ENCODE data around the gene SLC35D2. TPM values are rescaled to one million over a fixed set of nuclear protein-coding genes. Genes with fewer than 3 reads are reported as not detected.
"Not testable (repeated sequence)": the region's sequence is repeated elsewhere in the genome, so short reads cannot be mapped to it uniquely, and the experiment has no call there.

SLC35D2 gene
- total and polyA plus RNA-seq, 8 donors, result 13.9 to 27.5 (median 21.2) TPM

DNA sequence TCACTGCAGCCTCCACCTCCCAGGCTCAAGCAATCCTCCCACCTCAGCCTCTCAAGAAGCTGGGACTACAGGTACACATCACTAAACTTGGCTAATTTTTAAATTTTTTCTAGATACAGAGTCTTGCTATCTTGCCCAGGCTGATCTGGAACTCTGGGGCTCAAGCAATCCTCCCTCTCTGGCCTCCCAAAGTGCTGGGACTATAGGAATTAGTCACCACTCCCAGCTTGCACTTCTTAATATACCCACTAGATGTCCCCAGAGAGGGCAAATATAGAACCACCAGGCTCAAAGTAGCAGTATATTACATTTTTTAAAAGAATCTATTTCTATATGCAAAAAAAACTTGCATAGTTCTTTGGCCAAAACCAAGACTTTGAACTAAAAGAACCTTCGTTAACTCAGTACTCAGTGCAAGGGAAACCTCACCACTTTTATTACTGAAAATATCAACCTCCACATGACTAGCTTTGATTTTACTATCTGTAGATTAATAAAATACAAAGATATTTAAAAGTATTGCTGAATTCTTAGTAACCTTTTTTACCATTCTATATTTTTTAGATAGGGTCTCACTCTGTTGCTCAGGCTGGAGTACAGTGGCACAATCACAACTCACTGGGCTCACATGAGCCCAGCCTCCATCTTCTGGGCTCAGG is 55.7 kb downstream of the SLC35D2 start:
- DNase-seq, result peak in 3 of 6 donors; percentile 14 to 53 (median 21)
- peak; percentile 61 for FAIRE-seq
- Histone ChIP-seq H3K36me3 (no peaks in the 10 kb centered on the region), H3K27ac (no peak overlapping the region), H3K27me3 (no peaks in the 10 kb centered on the region), H3K4me1 (no peaks in the 10 kb centered on the region), H3K9me3 (no peaks in the 10 kb centered on the region), H3K4me3 (no peak overlapping the region)
- WGBS, 2 donors, result 33 to 39% methylated on average over 1 of the region's 1 CpG
- intact Hi-C loops (cut with DNase I), result no loop called here
- ATAC-seq, result peak; percentile 79 to 97 (median 94)
- TF ChIP-seq, protein P1, sequence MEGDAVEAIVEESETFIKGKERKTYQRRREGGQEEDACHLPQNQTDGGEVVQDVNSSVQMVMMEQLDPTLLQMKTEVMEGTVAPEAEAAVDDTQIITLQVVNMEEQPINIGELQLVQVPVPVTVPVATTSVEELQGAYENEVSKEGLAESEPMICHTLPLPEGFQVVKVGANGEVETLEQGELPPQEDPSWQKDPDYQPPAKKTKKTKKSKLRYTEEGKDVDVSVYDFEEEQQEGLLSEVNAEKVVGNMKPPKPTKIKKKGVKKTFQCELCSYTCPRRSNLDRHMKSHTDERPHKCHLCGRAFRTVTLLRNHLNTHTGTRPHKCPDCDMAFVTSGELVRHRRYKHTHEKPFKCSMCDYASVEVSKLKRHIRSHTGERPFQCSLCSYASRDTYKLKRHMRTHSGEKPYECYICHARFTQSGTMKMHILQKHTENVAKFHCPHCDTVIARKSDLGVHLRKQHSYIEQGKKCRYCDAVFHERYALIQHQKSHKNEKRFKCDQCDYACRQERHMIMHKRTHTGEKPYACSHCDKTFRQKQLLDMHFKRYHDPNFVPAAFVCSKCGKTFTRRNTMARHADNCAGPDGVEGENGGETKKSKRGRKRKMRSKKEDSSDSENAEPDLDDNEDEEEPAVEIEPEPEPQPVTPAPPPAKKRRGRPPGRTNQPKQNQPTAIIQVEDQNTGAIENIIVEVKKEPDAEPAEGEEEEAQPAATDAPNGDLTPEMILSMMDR (IDR thresholded peaks at IDR 0.05), result peak; percentile 73 to 80 (median 76)

GRCh38 chr9:96323169-96323568 is 60.3 kb downstream of the SLC35D2 start:
- Histone ChIP-seq H3K4me3 (no peak overlapping the region), H3K27ac (no peak overlapping the region), H3K4me1 (no peaks in the 10 kb centered on the region), H3K27me3 (no peaks in the 10 kb centered on the region), H3K36me3 (peaks cover 0 to 10% (median 0%) of the 10 kb centered on the region in 3 donors), H3K9me3 (no peaks in the 10 kb centered on the region)
- no peak for DNase-seq
- ATAC-seq, result no peak
- intact Hi-C loops (cut with DNase I), result no loop called here
- TF ChIP-seq, protein P1 (IDR thresholded peaks at IDR 0.05), result no peak
- no peak for FAIRE-seq

GRCh38 chr9:96322736-96323135 is 60.8 kb downstream of the SLC35D2 start:
- H3K27ac ChIP-seq; FAIRE-seq; H3K27me3 ChIP-seq; H3K4me3 ChIP-seq; H3K4me1 ChIP-seq; DNase-seq; H3K9me3 ChIP-seq; intact Hi-C loops (cut with DNase I); ATAC-seq: not testable (repeated sequence)
- 84 to 85% methylated on average over 5 of the region's 5 CpGs for WGBS, 2 donors
- H3K36me3 ChIP-seq, result peaks cover 0 to 10% (median 0%) of the 10 kb centered on the region in 3 donors

DNA sequence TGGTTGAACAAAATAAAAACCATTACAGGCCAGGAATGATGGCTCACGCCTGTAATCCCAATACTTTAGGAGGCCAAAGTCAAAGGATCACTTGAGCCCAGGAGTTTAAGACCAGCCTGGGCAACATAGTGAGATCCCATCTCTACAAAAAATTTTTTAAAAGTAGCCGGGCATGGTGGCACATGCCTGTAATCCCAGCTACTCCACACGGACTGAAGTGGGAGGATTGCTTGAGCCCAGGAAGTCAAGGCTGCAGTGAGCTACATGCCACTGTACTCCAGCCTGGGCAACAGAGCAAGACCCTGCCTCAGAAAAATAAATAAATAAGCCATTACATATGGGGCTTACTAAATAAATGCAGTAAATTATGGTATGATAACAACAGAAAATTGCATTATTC is 61.3 kb downstream of the SLC35D2 start:
- H3K27ac ChIP-seq; FAIRE-seq; H3K27me3 ChIP-seq; ATAC-seq; H3K9me3 ChIP-seq; H3K4me1 ChIP-seq; H3K4me3 ChIP-seq; DNase-seq; intact Hi-C loops (cut with DNase I): not testable (repeated sequence)
- 88 to 92% methylated on average over 3 of the region's 3 CpGs for WGBS, 2 donors
- H3K36me3 ChIP-seq, result peaks cover 0 to 10% (median 0%) of the 10 kb centered on the region in 3 donors

GRCh38 chr9:96321515-96321914 is 62.0 kb downstream of the SLC35D2 start:
- H3K36me3 ChIP-seq, result peaks cover 0 to 10% (median 0%) of the 10 kb centered on the region in 3 donors
- H3K27ac ChIP-seq, result no peak overlapping the region
- no peaks in the 10 kb centered on the region for H3K4me1 ChIP-seq
- H3K9me3 ChIP-seq, result no peaks in the 10 kb centered on the region
- no peak for DNase-seq
- TF ChIP-seq, protein P1 (IDR thresholded peaks at IDR 0.05), result no peak
- intact Hi-C loops (cut with DNase I), result no loop called here
- no peak for ATAC-seq
- no peaks in the 10 kb centered on the region for H3K27me3 ChIP-seq
- WGBS, 2 donors, result 84 to 91% methylated on average over 7 of the region's 7 CpGs
- H3K4me3 ChIP-seq, result no peak overlapping the region
- no peak for FAIRE-seq

DNA sequence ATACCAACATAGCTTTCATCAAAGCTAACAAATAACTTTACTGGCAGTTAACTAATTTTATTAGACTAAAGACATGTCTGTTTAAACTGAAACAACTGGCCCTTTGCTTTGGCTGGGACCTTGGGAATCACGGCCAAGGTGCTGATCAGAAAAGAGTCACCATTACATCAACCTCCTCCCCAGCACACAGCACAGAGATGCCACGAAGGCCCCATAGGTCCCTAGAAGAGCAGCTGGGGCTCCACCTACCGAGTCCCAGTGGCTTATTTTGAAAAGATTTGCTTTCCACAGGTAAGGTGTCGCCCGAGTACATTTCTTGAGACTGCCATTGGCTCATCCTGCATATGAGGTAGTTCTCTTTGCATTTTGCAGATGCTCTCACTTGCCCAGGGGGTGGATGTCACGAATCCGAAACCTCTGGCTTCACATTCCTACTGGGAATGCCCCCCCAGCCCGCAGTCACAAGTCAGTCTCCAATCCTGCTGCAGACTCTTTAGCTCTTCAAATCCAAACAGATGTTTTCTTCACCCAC is 62.7 kb downstream of the SLC35D2 start:
- Histone ChIP-seq H3K36me3 (peaks cover 0 to 10% (median 0%) of the 10 kb centered on the region in 3 donors), H3K27me3 (no peaks in the 10 kb centered on the region), H3K27ac (no peak overlapping the region), H3K4me3 (no peak overlapping the region), H3K9me3 (no peaks in the 10 kb centered on the region), H3K4me1 (no peaks in the 10 kb centered on the region)
- TF ChIP-seq, protein P1 (IDR thresholded peaks at IDR 0.05), result no peak
- ATAC-seq (no peak), FAIRE-seq (no peak), DNase-seq (no peak)
- WGBS, 2 donors, result 76 to 83% methylated on average over 8 of the region's 8 CpGs
- intact Hi-C loops (cut with DNase I), result no loop called here

Data from pancreas (tissue), 10 donors.